Activated T-helper 1 cell treated with anti-CD3 and anti-CD28 coated beads, Interleukin-12 subunit alpha, Interleukin-12 subunit beta, Interleukin-2, Interleukin-4 antibody, amounts not matched to agents 30 ng/mL and 10 ng/mL and 1 ng/mL, durations not matched to agents 14 hours and 24 hours and 36 hours (primary cell): ENCODE results near the gene SSBP1. TPM values are rescaled to one million over a fixed set of nuclear protein-coding genes. Genes with fewer than 3 reads are reported as not detected.

Source experiments
- DNase-seq: peaks from one replicate; pipeline ENCODE4 v3.0.0; 2021; ENCODE audit warnings: low spot score
- H3K27ac Mint-ChIP-seq: one replicate; pipeline ENCODE4 v1.8.0; 2021; ENCODE audit warnings: mild to moderate bottlenecking, mixed read lengths
- H3K27me3 Mint-ChIP-seq: one replicate; pipeline ENCODE4 v1.8.0; 2022; ENCODE audit warnings: mild to moderate bottlenecking, moderate library complexity, mixed read lengths; ENCODE audit not compliant: insufficient read depth
- H3K36me3 Mint-ChIP-seq: one replicate; pipeline ENCODE4 v1.8.0; 2021; ENCODE audit warnings: low read depth, mixed read lengths
- H3K4me1 Mint-ChIP-seq: one replicate; pipeline ENCODE4 v1.8.0; 2021; ENCODE audit warnings: low read depth, mixed read lengths
- H3K4me3 Mint-ChIP-seq: one replicate; pipeline ENCODE4 v1.8.0; 2021; ENCODE audit warnings: mild to moderate bottlenecking, moderate library complexity, mixed read lengths
- H3K9me3 Mint-ChIP-seq: one replicate; pipeline ENCODE4 v1.8.0; 2021; ENCODE audit warnings: mixed read lengths
- intact Hi-C: fragments of 100-400 bp; cut with micrococcal nuclease; formaldehyde crosslinking; loops from one replicate; pipeline ENCODE4 v1.15.1; 2024
- total RNA-seq: library from RNA; stranded (reverse); gene quantifications from 2 replicates; pipeline ENCODE4 v1.2.3, GENCODE V29; 2022

The SSBP1 gene
- total RNA-seq, 1 donor from 2014 or later, result 245 TPM

- H3K27ac Mint-ChIP-seq, result no peak overlapping the region
- H3K4me1 Mint-ChIP-seq, result peaks cover 12% of the 10 kb centered on the region
- H3K9me3 Mint-ChIP-seq, result no peaks in the 10 kb centered on the region
- intact Hi-C loops, result no loop called here
- peaks cover 2% of the 10 kb centered on the region for H3K36me3 Mint-ChIP-seq
- H3K4me3 Mint-ChIP-seq, result no peak overlapping the region
- H3K27me3 Mint-ChIP-seq, result peaks cover 12% of the 10 kb centered on the region
- DNase-seq, result no peak
Measured at GRCh38 chr7:141713890-141714289, 24.3 kb upstream of the SSBP1 start.

DNA sequence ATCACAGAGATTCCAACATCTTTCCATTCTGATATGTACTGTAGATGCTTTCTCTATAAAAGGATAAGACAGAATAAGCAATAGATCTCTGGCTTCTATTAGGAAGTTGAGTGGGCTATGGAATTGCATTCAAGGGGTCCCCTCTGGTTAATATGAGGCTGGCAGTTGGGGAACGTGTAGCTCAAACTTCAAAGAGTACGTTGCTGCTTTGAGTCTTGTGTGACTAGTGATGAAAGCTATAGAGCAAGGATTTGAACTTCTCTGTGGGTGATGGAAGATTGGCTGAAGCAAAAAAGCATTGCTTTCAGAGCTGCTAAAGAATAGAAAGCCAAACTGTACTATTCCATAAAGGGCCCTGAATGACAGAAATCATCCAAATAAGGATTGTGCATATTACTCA, 23.6 kb upstream of the SSBP1 start:
- Mint-ChIP-seq H3K4me1 (peaks cover 12% of the 10 kb centered on the region), H3K9me3 (no peaks in the 10 kb centered on the region), H3K27me3 (peaks cover 12% of the 10 kb centered on the region), H3K27ac (no peak overlapping the region), H3K36me3 (peaks cover 2% of the 10 kb centered on the region), H3K4me3 (no peak overlapping the region)
- intact Hi-C loops, result no loop called here
- no peak for DNase-seq

DNA sequence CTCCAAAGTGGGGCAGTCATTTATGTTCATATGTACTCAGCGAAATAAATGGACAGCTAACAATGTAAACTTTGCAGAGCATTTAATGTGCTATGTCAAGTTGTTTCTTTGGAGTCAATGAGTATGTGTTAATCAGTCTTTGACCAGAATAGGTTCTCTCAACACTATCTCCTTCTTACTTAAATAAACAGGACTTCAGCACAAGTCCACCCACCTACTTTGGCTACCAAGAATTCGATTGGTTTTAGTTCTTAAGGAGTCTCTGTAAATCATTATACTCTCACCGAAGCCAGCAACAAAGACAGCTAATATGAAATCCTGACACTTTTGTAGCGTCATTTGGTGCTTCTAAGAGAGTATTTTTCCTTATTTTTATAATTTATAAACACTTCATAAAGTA, 23.1 kb upstream of the SSBP1 start:
- peaks cover 12% of the 10 kb centered on the region for H3K27me3 Mint-ChIP-seq
- no peak overlapping the region for H3K27ac Mint-ChIP-seq
- no peak overlapping the region for H3K4me3 Mint-ChIP-seq
- no peak for DNase-seq
- intact Hi-C loops, result no loop called here
- no peaks in the 10 kb centered on the region for H3K9me3 Mint-ChIP-seq
- peaks cover 2% of the 10 kb centered on the region for H3K36me3 Mint-ChIP-seq
- H3K4me1 Mint-ChIP-seq, result peaks cover 12% of the 10 kb centered on the region

DNA sequence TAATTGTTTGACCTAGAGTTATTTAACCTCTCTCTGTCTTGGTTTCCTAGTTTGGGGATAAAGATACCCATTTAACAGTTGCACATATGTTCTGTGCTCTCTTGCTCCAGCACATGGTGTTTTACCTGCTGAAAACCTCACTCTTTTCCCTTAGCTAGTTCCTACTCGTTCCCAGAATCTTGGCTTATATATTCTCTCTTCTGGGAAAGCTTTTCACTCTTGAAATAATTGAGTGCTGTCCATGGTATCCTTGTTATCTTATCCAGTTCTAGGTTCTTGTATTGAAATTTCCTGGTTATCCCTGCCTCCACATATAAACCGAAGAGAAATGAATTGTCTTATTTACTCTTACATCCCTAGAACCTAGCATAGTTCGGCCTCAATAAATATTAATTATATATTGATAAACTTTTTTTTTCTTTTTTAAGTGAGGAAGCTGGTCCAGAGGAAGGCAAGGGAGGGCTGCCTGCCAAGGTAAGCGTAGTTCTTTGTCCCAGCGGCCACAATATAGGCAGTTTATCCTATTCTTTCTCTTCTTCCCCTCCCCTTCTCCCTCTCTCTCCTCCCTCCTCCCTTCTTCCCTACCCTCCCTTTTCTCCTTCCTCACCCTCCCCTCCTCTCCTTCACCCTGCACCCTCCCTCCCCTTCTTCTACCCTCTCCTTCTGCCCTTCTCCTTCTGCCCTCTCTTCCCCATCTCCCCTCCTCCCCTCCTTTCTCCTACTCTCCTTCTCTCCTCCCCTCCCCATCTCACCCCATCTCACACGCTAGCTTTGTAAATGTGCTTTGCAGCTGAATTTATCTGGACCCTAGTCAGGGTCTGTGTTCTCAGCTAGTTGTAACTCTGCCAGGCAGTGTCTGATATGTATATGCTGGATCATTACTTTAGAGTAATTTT, 22.1 kb upstream of the SSBP1 start:
- peaks cover 2% of the 10 kb centered on the region for H3K36me3 Mint-ChIP-seq
- intact Hi-C loops, result no loop called here
- H3K27me3 Mint-ChIP-seq, result peaks cover 12% of the 10 kb centered on the region
- DNase-seq, result no peak
- H3K4me1 Mint-ChIP-seq, result peaks cover 12% of the 10 kb centered on the region
- no peaks in the 10 kb centered on the region for H3K9me3 Mint-ChIP-seq
- H3K27ac Mint-ChIP-seq, result no peak overlapping the region
- no peak overlapping the region for H3K4me3 Mint-ChIP-seq

GRCh38 chr7:141717450-141717849, 20.7 kb upstream of the SSBP1 start:
- H3K27me3 Mint-ChIP-seq, result peaks cover 12% of the 10 kb centered on the region
- no peak overlapping the region for H3K27ac Mint-ChIP-seq
- peaks cover 2% of the 10 kb centered on the region for H3K36me3 Mint-ChIP-seq
- intact Hi-C loops, result no loop called here
- H3K4me1 Mint-ChIP-seq, result peaks cover 3% of the 10 kb centered on the region
- no peak overlapping the region for H3K4me3 Mint-ChIP-seq
- H3K9me3 Mint-ChIP-seq, result no peaks in the 10 kb centered on the region
- DNase-seq, result no peak

GRCh38 chr7:141722529-141722928, 15.6 kb upstream of the SSBP1 start:
- Mint-ChIP-seq H3K27me3 (peaks cover 8% of the 10 kb centered on the region), H3K4me1 (no peaks in the 10 kb centered on the region), H3K4me3 (no peak overlapping the region), H3K27ac (no peak overlapping the region), H3K9me3 (no peaks in the 10 kb centered on the region), H3K36me3 (peaks cover 2% of the 10 kb centered on the region)
- intact Hi-C loops, result no loop called here
- DNase-seq, result no peak

GRCh38 chr7:141729020-141729419, 9.1 kb upstream of the SSBP1 start:
- peaks cover 5% of the 10 kb centered on the region for H3K4me1 Mint-ChIP-seq
- H3K36me3 Mint-ChIP-seq, result no peaks in the 10 kb centered on the region
- peaks cover 2% of the 10 kb centered on the region for H3K27me3 Mint-ChIP-seq
- no peak overlapping the region for H3K27ac Mint-ChIP-seq
- no peaks in the 10 kb centered on the region for H3K9me3 Mint-ChIP-seq
- H3K4me3 Mint-ChIP-seq, result no peak overlapping the region
- intact Hi-C loops, result no loop called here
- no peak for DNase-seq

DNA sequence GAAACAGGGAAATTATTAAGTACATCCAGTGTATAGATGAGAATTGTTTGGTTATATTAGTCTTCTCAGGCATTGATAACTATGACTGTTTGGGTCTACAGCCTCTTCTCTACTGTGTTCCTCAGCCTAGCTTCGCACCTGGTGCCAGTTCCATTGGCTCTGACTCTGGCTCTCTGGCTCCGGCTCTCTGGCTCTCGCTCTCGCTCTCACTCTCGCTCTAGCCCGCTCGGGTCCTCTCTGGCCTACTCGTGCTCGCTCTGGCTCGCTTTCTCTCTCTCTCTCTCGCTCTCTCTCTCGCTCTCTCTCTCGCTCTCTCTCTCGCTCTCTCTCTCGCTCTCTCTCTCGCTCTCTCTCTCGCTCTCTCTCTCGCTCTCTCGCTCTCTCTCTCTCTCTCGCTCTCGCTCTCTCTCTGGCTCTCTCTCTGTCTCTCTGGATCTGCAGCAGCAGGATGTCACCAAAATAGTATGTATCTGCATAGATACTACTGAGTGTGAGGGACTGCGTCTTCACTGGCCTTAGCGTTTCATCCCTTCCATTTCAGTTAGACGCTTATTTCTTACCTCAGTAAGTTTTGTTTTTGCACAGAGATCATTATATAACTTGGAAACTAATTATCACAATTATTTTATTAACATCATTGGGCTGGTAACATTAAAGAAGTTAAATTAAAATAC, 6.5 kb upstream of the SSBP1 start:
- Mint-ChIP-seq H3K4me1 (peaks cover 5% of the 10 kb centered on the region), H3K27me3 (peaks cover 2% of the 10 kb centered on the region)

DNA sequence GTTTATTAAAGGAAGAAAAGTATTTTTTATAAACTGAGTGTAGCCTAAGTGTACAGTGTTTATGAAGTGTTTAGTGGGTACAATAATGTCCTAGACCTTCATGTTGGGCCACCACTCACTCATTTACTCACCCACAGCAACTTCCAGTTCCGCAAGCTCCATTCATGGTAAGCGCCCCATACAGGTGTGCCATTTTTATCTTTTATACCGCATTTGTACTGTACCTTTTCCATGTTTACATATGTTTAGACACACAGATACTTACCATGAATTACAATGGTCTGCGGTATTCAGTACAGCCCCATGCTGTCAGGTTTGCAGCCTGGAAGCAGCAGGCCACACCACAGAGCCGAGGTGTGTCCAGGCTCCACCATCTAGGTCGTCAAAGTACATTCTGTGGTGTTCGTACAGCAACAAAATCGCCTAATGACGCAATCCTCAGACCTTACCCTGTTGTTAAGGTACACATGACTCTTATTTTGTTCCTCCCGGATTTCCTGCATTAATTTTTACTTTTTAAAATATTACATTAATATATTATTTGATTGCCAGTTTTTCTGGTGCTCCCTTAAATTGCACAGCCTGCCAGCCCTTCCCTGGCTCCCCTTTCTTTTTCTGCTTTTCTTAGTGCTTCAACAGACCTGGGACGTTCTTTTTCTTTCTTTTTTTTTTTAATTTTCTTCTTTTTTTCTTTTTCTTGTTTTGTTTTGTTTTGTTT, 881 bp upstream of the SSBP1 start:
- Mint-ChIP-seq H3K4me1 (peaks cover 24% of the 10 kb centered on the region), H3K9me3 (no peaks in the 10 kb centered on the region), H3K27ac (peak overlapping the region; percentile 96), H3K27me3 (no peaks in the 10 kb centered on the region), H3K36me3 (peaks cover 23% of the 10 kb centered on the region), H3K4me3 (peak overlapping the region; percentile 94)
- DNase-seq, result no peak
- intact Hi-C loops, result loop anchor here (5.0 to 10.0 kb wide), 3 partner anchors 475 to 1548 kb away; partner anchors contain the start of genes CASP2 and TMEM139

More for the DNA sequence above, 6.5 kb upstream of the SSBP1 start:
- H3K36me3 Mint-ChIP-seq, result no peaks in the 10 kb centered on the region
- H3K4me3 Mint-ChIP-seq, result peak overlapping the region; percentile 5
- intact Hi-C loops, result loop anchor here (10.0 kb wide), 1 partner anchor 1553 kb away; the partner anchor contains the start of genes CASP2 and TMEM139
- H3K27ac Mint-ChIP-seq, result peak overlapping the region; percentile 6
- DNase-seq, result no peak
- H3K9me3 Mint-ChIP-seq, result no peaks in the 10 kb centered on the region

- intact Hi-C loops, result loop anchor here (1.0 to 10.0 kb wide), 16 partner anchors 36 to 1642 kb away; partner anchors contain the start of genes ADCK2, AGK, BRAF and CASP2
- Mint-ChIP-seq H3K27ac (peak overlapping the region; percentile 96), H3K27me3 (no peaks in the 10 kb centered on the region), H3K9me3 (no peaks in the 10 kb centered on the region), H3K36me3 (peaks cover 32% of the 10 kb centered on the region), H3K4me3 (peak overlapping the region; percentile 94), H3K4me1 (peaks cover 24% of the 10 kb centered on the region)
- DNase-seq, result no peak
Measured at GRCh38 chr7:141738592-141739013, 445 bp downstream of the SSBP1 start.

- no peak for DNase-seq
- intact Hi-C loops, result loop anchor here (2.0 to 10.0 kb wide), 5 partner anchors 477 to 1546 kb away; partner anchors contain the start of genes ADCK2, BRAF, CASP2 and TMEM139
- peak overlapping the region; percentile 94 for H3K4me3 Mint-ChIP-seq
- no peaks in the 10 kb centered on the region for H3K9me3 Mint-ChIP-seq
- peak overlapping the region; percentile 30 for H3K27ac Mint-ChIP-seq
- H3K36me3 Mint-ChIP-seq, result peaks cover 37% of the 10 kb centered on the region
- peaks cover 24% of the 10 kb centered on the region for H3K4me1 Mint-ChIP-seq
- no peaks in the 10 kb centered on the region for H3K27me3 Mint-ChIP-seq
Measured at GRCh38 chr7:141739250-141739649, 1.1 kb downstream of the SSBP1 start.

DNA sequence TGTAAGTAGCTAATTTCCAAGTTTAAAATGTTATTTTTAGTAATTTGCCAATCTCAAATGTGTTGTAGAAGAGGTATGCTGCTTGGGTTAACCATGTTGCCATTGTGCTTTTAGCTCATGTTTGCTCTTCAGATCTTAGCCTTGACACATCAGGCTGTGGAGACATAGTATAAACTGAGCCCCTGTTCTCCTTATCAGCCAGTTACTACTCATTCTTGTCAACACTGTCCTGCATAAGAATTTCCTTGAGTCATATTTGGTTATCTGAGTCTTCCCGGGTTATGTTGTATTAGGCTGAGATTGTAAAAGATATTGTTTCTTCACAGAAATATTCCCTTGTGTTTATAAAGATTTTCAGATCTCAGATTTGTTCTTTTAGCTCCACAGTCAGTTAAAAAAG, 4.1 kb downstream of the SSBP1 start:
- no peaks in the 10 kb centered on the region for H3K27me3 Mint-ChIP-seq
- DNase-seq, result no peak
- no peaks in the 10 kb centered on the region for H3K9me3 Mint-ChIP-seq
- H3K27ac Mint-ChIP-seq, result no peak overlapping the region
- intact Hi-C loops, result loop anchor here (1.0 kb wide), 1 partner anchor 8 kb away; no protein-coding TSS in a partner anchor
- peaks cover 26% of the 10 kb centered on the region for H3K4me1 Mint-ChIP-seq
- H3K4me3 Mint-ChIP-seq, result no peak overlapping the region
- peaks cover 45% of the 10 kb centered on the region for H3K36me3 Mint-ChIP-seq
